ENCODE results near the gene NNT.

GRCh38 chr5:43602461-43603343 is at the start of gene NNT:
- TF ChIP-seq, protein P1, sequence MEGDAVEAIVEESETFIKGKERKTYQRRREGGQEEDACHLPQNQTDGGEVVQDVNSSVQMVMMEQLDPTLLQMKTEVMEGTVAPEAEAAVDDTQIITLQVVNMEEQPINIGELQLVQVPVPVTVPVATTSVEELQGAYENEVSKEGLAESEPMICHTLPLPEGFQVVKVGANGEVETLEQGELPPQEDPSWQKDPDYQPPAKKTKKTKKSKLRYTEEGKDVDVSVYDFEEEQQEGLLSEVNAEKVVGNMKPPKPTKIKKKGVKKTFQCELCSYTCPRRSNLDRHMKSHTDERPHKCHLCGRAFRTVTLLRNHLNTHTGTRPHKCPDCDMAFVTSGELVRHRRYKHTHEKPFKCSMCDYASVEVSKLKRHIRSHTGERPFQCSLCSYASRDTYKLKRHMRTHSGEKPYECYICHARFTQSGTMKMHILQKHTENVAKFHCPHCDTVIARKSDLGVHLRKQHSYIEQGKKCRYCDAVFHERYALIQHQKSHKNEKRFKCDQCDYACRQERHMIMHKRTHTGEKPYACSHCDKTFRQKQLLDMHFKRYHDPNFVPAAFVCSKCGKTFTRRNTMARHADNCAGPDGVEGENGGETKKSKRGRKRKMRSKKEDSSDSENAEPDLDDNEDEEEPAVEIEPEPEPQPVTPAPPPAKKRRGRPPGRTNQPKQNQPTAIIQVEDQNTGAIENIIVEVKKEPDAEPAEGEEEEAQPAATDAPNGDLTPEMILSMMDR (conservative IDR thresholded peaks at IDR 0.05; ENCODE audit: low read length), result no peak
- no peak for TF ChIP-seq EZH2phosphoT487 (IDR thresholded peaks at IDR 0.05; ENCODE audit: borderline replicate concordance)

Data from Loucy (cell line).